Left ventricle myocardium inferior (tissue), 1 donor: Measurements from ENCODE around the gene VSTM2L. TPM values are rescaled to one million over a fixed set of nuclear protein-coding genes. Genes with fewer than 3 reads are reported as not detected.

Experiments
- DNase-seq: peaks from one replicate; pipeline ENCODE4 v3.0.0-alpha.2; 2020
- H3K27ac ChIP-seq: fragments of 200-600 bp; replicated peaks from 2 replicates; pipeline ENCODE4 v1.8.0; 2021
- H3K27me3 ChIP-seq: fragments of 200-600 bp; 2 replicates; pipeline ENCODE4 v1.8.0; 2021; ENCODE audit warnings: low read depth
- H3K36me3 ChIP-seq: fragments of 200-600 bp; 2 replicates; pipeline ENCODE4 v1.8.0; 2021
- H3K4me1 ChIP-seq: fragments of 200-600 bp; 2 replicates; pipeline ENCODE4 v1.8.0; 2021
- H3K4me3 ChIP-seq: fragments of 200-600 bp; 2 replicates; pipeline ENCODE4 v1.8.0; 2021; ENCODE audit warnings: mild to moderate bottlenecking, moderate library complexity
- H3K9me3 ChIP-seq: fragments of 200-600 bp; replicated peaks from 2 replicates; pipeline ENCODE4 v1.8.0; 2021
- intact Hi-C: fragments of 100-400 bp; cut with micrococcal nuclease; formaldehyde crosslinking; loops from one replicate; pipeline ENCODE4 v1.11.0; 2022
- total RNA-seq: library from RNA; stranded (reverse); fragmentation: NEBNext Ultra II Directional; extraction: Animal tissue kit (Norgen Biotek cat#: 25700); gene quantifications from one replicate; pipeline ENCODE4 v1.2.1, GENCODE V29; 2021
- TF ChIP-seq, protein P1 (sequence below): fragments of 200-600 bp; IDR thresholded peaks from 2 replicates; pipeline ENCODE4 v1.8.0; 2021; ENCODE audit warnings: antibody characterized with exemption, mild to moderate bottlenecking, borderline replicate concordance
- donor health status: DM: no; HTN: yes; CAD: no; lungs with severe emphysema.

Gene VSTM2L
- total RNA-seq, 1 donor from 2014 or later: 50.3 TPM

DNA sequence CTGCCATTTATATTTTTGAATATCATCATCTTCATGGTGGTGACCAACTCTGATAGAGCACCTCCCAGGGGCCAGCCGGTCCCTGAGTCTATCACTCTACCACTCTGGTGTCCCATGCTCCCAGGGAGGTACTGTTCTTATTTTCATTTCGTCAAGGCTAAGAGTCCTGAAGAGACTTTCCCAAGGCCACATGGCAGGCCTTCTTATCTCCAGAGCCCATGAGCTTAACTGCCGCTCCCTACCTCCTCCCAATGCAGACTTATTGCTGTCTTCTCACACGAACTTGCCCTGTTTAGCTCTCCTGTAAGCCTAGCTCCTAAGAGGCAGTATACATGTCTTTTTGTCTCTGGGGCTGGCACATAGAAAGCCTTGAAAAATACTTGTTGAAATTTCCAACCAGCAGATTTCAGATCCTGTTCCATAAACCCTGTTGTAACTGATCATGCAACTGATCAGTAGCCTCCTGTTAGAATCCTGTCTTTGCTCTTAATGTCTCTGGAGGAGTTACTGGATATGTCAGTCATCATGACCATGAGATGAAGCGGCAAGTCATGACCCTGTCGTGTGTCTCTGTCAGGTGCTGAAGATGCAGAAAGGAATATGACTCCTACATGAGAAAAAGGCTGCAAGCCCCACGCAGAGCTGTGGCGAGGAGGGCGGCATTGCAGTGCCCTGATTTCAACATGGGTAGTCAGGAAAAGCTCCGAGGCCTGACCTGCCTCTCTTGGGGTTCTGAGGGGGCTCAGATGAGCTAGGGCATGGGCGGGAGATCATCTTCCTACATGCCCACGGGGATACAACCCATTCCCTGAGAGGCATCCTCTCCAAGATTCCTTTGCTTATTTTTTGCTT lies 70.4 kb downstream of the VSTM2L start:
- H3K9me3 ChIP-seq: peaks cover 4% of the 10 kb centered on the region
- DNase-seq: no peak
- H3K36me3 ChIP-seq: no peaks in the 10 kb centered on the region
- no peaks in the 10 kb centered on the region for H3K27me3 ChIP-seq
- TF ChIP-seq, protein P1, sequence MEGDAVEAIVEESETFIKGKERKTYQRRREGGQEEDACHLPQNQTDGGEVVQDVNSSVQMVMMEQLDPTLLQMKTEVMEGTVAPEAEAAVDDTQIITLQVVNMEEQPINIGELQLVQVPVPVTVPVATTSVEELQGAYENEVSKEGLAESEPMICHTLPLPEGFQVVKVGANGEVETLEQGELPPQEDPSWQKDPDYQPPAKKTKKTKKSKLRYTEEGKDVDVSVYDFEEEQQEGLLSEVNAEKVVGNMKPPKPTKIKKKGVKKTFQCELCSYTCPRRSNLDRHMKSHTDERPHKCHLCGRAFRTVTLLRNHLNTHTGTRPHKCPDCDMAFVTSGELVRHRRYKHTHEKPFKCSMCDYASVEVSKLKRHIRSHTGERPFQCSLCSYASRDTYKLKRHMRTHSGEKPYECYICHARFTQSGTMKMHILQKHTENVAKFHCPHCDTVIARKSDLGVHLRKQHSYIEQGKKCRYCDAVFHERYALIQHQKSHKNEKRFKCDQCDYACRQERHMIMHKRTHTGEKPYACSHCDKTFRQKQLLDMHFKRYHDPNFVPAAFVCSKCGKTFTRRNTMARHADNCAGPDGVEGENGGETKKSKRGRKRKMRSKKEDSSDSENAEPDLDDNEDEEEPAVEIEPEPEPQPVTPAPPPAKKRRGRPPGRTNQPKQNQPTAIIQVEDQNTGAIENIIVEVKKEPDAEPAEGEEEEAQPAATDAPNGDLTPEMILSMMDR: no peak
- no peak overlapping the region for H3K4me3 ChIP-seq
- no peak overlapping the region for H3K27ac ChIP-seq
- intact Hi-C loops: no loop called here
- peaks cover 9% of the 10 kb centered on the region for H3K4me1 ChIP-seq

DNA sequence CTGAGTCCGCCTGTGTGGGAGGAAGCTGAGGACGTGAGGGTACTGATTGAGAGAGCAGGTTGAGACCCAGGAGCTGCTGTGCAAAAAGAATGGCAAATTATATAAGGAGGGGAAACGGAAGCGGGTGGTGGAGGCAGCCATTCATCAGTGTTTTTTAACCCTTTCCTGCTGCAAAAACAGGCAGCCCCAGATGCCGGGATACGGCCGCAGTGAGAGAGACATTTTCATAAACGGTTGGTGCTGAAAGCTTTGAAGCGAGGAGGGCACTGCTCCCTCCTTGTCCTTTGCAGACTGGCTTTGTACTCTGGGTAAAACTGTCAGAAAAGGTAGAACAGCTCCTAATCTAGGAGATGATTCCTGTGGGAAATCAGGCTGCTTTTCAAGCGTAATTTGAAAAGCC lies 74.0 kb downstream of the VSTM2L start:
- H3K4me1 ChIP-seq: no peaks in the 10 kb centered on the region
- H3K27me3 ChIP-seq: no peaks in the 10 kb centered on the region
- no peak overlapping the region for H3K27ac ChIP-seq
- no peak overlapping the region for H3K4me3 ChIP-seq
- H3K9me3 ChIP-seq: no peaks in the 10 kb centered on the region
- no peak for DNase-seq
- TF ChIP-seq, protein P1: no peak
- intact Hi-C loops: no loop called here
- peaks cover 7% of the 10 kb centered on the region for H3K36me3 ChIP-seq

DNA sequence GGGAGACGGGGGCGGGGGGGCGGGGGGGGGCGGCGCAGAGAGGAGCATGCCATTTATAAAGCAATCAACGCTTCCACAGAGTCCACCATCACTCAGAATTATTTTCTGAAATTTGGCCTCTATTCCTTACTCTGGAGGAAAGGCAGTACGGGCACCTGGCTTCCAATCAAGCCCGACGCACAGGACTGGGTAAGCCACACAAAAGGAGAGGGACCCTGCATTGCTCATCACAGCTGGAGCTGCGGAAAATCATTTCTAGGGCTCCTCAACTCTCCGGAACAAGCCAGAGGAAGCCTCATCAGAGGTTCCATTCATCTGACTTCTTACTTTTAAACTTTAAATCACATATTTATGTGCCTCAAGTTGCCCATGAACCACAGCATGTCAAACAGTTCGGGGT lies 74.4 kb downstream of the VSTM2L start:
- Histone ChIP-seq H3K27me3 (no peaks in the 10 kb centered on the region), H3K4me3 (no peak overlapping the region), H3K9me3 (no peaks in the 10 kb centered on the region), H3K4me1 (no peaks in the 10 kb centered on the region), H3K27ac (no peak overlapping the region), H3K36me3 (peaks cover 9% of the 10 kb centered on the region)
- intact Hi-C loops: no loop called here
- DNase-seq: no peak
- TF ChIP-seq, protein P1: no peak

DNA sequence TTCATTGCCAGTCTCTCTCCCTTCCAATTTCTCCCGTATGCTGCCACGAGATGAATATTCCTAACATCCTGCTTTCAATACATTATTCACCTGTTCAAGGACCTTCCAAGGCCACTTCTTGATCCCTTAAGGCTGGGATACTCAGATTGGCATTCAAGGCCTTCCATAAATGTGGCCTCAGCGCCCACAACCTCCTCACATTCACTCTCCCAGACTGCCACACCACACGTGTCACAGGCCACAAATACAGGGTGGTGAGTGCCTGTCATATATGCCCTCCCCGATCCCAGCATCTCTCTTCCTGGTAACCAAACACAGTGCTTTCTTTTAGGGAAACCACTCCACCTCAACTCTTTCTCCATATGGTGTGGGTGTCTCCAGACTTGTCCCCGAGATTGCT lies 74.9 kb downstream of the VSTM2L start:
- DNase-seq: no peak
- Histone ChIP-seq H3K27ac (no peak overlapping the region), H3K27me3 (no peaks in the 10 kb centered on the region), H3K4me3 (no peak overlapping the region), H3K4me1 (no peaks in the 10 kb centered on the region), H3K36me3 (peaks cover 14% of the 10 kb centered on the region), H3K9me3 (no peaks in the 10 kb centered on the region)
- intact Hi-C loops: no loop called here
- TF ChIP-seq, protein P1: no peak

DNA sequence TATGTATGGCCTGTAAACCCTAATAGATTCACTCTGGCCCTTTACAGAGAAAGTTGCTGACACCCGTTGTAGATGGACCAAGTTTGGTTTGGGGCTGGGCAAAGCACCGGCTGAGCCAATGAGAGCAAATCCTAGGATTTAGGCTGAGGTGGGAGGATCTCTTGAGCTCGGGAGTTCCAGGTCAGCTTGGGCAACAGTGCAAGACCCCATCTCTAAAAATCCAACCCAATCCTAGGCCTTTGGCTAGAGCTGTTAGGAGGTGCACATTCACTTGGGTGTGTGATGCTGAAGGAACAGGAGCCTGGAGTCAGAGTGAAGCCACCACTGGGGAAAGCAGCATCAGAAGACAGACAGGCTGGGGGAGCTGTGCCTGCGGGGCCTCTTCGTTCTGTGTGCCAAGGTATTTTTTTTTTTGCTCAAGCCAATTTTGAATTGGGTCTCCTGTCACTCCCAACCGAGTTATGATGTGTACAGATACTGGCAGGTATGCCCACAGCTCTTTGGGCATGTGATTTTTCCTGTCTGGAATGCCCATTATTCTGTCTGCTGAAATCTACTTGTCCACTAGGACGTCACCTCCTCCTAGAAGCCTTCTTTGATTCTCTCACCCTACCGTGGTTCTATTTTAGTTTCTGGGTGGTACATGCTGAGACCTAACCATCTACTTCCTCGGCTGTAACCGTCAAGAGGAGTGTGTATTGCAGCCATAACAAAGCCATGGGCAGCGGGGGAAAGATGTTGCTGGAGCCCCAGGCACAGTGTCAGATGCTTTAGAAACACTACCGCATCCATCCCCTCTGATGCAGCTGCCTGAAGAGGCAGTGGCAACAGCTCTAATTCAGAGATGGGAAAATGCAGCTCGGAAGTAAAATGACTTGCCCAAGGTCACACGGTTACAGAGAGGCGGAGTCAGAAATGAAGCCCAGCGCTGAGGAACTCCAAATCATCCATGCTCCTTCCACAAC lies 76.4 kb downstream of the VSTM2L start:
- intact Hi-C loops: no loop called here
- Histone ChIP-seq H3K4me1 (peaks cover 11% of the 10 kb centered on the region), H3K27me3 (no peaks in the 10 kb centered on the region), H3K27ac (no peak overlapping the region), H3K9me3 (no peaks in the 10 kb centered on the region), H3K36me3 (peaks cover 21% of the 10 kb centered on the region), H3K4me3 (no peak overlapping the region)
- TF ChIP-seq, protein P1: no peak
- DNase-seq: no peak
